IPS DF 6.9 (cell line): ENCODE results near the gene HEBP2.
"Not testable (repeated sequence)": the region's sequence is repeated elsewhere in the genome, so short reads cannot be mapped to it uniquely, and the experiment has no call there.

Source experiments
- DNase-seq: peaks from one replicate; pipeline ENCODE4 v3.0.0-alpha.2; 2013; ENCODE audit warnings: low read depth, low spot score
- H3K27ac ChIP-seq: one replicate; pipeline ENCODE4 v1.5.1; 2013; ENCODE audit warnings: low read length, control low read depth
- H3K27me3 ChIP-seq: 2 replicates; pipeline ENCODE4 v1.6.1; 2013; ENCODE audit warnings: mild to moderate bottlenecking, low read length; ENCODE audit not compliant: control insufficient read depth, insufficient read depth
- H3K36me3 ChIP-seq: 2 replicates; pipeline ENCODE4 v1.6.1; 2013; ENCODE audit warnings: low read length; ENCODE audit not compliant: control insufficient read depth, insufficient read depth
- H3K4me1 ChIP-seq: 2 replicates; pipeline ENCODE4 v1.6.1; 2013; ENCODE audit warnings: low read length; ENCODE audit not compliant: control insufficient read depth, insufficient read depth
- H3K4me3 ChIP-seq: 2 replicates; pipeline ENCODE4 v1.5.1; 2013; ENCODE audit warnings: mild to moderate bottlenecking, low read length
- H3K9me3 ChIP-seq: 2 replicates; pipeline ENCODE4 v1.6.1; 2013; ENCODE audit warnings: low read length, inconsistent platforms; ENCODE audit not compliant: control insufficient read depth, insufficient read depth
- WGBS: extraction: QIAGEN DNeasy Blood & Tissue Kit; methylation state at CpG from one replicate; pipeline ENCODE4 v1.1.7; 2013; ENCODE audit warnings: mixed read lengths, missing lambda C conversion rate; ENCODE audit not compliant: insufficient read length, insufficient coverage; 5-methylcytosine and 5-hydroxymethylcytosine counted together

HEBP2 gene

DNA sequence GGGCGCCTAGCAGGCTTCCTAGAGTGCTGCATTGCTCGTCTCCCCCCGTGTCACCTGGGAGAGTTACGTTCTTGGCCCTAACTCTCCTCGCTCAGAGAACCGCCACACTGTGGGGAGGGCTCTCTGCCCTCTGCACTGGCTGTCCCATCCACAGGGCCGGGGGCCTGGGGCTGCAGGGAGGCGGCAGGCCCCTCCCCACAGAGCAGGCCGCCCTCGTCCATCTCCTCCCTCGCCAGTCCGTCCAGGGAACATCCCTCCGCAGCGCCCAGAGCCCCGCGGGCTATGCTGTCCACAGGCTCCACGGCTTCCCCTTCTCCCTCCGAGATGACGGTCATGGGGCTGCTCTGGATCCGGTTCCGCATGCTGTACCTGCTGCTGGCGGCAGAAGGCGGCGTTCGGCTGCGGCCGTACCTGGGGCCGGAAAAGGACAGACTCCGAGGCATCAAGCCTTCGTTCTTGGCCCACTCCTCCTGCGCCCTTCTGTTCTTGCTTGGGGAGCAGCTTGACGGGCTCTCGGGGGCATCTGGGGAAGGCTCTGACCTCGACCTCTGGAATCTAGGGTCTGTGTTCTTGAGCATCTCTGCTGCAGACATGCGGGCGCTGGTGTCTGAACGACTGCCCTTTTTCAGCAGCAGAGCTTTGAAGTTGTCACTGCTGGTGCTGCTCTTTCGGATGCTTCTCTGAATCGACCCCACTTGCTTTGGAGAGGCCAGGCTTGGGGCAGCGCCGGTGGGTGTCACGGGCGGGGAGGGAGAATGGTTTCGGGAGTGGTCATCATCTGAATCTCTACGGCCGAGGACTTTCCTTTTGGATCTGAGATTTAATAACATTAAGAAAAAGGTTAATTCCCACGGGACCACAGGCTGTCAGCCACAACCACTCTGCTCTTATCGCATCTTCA, 20.2 kb downstream of the HEBP2 start:
- Histone ChIP-seq H3K27ac (no peak overlapping the region), H3K4me1 (no peaks in the 10 kb centered on the region), H3K36me3 (peaks cover 5% of the 10 kb centered on the region; the same call in 1 of the 2 replicates), H3K27me3 (no peaks in the 10 kb centered on the region), H3K9me3 (no peaks in the 10 kb centered on the region), H3K4me3 (no peak overlapping the region)
- no peak for DNase-seq
- WGBS, result no CpG with 5 or more reads among the region's 48 CpGs

GRCh38 chr6:138425256-138425655, 21.2 kb downstream of the HEBP2 start:
- not testable (repeated sequence) for DNase-seq, H3K4me3 ChIP-seq, H3K9me3 ChIP-seq, H3K27ac ChIP-seq, H3K4me1 ChIP-seq, H3K36me3 ChIP-seq, H3K27me3 ChIP-seq
- WGBS, result no CpG with 5 or more reads among the region's 7 CpGs

GRCh38 chr6:138426500-138427123, 22.6 kb downstream of the HEBP2 start:
- Histone ChIP-seq H3K4me3 (no peak overlapping the region), H3K4me1 (no peaks in the 10 kb centered on the region), H3K27ac (no peak overlapping the region), H3K36me3 (peaks cover 5% of the 10 kb centered on the region; the same call in 1 of the 2 replicates), H3K9me3 (no peaks in the 10 kb centered on the region), H3K27me3 (no peaks in the 10 kb centered on the region)
- WGBS, result no CpG with 5 or more reads among the region's 5 CpGs
- no peak for DNase-seq

GRCh38 chr6:138427701-138428100, 23.7 kb downstream of the HEBP2 start:
- Histone ChIP-seq H3K9me3 (no peaks in the 10 kb centered on the region), H3K4me1 (no peaks in the 10 kb centered on the region), H3K27me3 (no peaks in the 10 kb centered on the region), H3K4me3 (no peak overlapping the region), H3K27ac (no peak overlapping the region), H3K36me3 (peaks cover 5% of the 10 kb centered on the region; the same call in 1 of the 2 replicates)
- no peak for DNase-seq
- WGBS, result no CpG with 5 or more reads among the region's 8 CpGs

DNA sequence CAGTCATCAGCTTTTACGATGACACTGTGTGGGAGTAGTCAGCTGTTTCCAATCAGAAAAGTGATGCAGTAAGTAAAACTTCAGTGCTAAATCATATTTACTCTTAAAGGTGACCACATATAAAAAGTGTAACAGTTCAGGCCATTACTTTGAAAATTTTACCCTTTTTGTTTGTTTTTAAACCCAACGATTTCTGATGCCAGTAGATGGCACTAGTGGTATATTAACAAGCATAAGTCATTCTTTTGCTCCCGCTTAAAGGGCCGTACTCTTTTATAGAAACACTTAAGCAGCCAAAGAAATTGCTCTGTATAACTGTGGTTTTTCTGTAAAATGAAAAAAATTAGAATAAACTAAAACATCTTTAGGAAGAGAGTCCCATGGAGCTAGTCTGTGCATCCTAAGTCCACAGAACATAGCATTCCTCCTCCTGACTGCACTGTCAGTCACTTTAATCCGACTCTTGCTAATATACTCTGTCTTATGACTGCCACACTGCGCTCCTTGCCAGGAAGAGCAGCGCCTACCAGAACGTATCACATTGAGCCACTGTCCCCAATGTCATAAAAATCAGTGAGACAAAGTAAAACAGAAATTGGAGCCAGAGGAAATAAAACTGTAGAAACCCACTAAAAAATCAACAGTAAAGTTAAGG, 25.0 kb downstream of the HEBP2 start:
- no peaks in the 10 kb centered on the region for H3K4me1 ChIP-seq
- no peak overlapping the region for H3K4me3 ChIP-seq
- no peaks in the 10 kb centered on the region for H3K9me3 ChIP-seq
- no peaks in the 10 kb centered on the region for H3K27me3 ChIP-seq
- no CpG with 5 or more reads among the region's 8 CpGs for WGBS
- DNase-seq, result no peak
- no peak overlapping the region for H3K27ac ChIP-seq
- peaks cover 1% of the 10 kb centered on the region; the same call in 1 of the 2 replicates for H3K36me3 ChIP-seq

DNA sequence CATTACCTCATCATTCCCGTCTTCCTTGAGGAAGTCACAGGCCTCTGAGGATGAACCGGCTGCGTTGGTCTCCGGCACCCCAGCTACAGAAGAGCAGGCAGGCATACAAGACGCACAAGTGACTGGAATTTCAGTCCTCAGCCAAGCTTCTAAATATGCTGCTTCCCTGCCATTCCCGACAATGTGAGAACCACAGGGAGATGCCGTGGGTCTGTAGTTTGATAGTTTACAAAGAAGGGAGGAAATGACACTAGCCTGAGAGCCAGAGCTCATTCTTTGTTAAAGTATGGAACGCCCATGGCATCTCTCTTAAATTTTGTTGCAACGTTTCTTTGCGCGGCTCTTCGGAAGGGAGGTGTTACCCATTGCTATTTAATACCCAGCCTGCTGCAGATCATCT, 25.7 kb downstream of the HEBP2 start:
- no peak overlapping the region for H3K27ac ChIP-seq

DNA sequence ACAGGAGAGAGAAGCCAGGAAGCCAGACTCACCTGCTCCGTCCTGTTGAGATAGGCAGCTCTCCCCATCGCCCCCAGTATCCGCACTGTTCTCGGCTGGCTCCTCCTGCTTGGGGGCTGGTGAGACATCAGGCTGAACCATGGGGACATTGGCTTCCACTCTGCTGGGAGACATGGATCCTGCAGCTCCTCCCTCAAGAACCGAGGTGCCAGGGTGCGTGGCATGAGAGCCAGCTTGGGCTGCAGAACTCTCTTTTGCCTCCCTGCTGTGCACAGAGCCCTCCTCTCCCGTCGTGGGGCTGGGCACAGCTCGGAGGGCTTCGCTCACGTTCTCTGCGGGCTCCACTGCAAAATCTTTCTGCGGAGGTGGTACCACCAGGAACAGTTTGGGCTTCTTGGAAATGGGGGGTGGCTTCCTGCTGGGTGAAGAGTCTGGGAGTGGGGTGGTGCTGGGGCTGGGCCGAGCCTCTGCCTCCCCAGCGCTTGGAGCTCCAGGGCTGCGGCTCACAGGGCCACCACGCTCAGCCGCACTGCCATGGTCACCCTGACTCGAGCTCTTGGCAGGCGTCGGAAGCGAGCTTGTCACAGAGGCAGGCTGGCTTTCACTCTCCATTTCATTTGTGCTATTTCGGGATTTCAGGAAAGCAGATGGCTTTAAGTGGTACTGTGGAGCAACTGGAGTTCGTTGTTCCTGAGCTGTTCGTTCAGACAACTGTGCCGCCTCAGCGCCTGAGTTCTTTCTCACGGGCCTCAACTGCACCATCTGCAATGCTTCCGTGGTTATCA, 26.5 kb downstream of the HEBP2 start:
- Histone ChIP-seq H3K27ac (no peak overlapping the region), H3K4me1 (no peaks in the 10 kb centered on the region), H3K27me3 (no peaks in the 10 kb centered on the region), H3K9me3 (no peaks in the 10 kb centered on the region), H3K36me3 (no peaks in the 10 kb centered on the region), H3K4me3 (no peak overlapping the region)
- WGBS, result no CpG with 5 or more reads among the region's 29 CpGs
- no peak for DNase-seq

More for the DNA sequence above, 25.7 kb downstream of the HEBP2 start:
- DNase-seq, result no peak
- Histone ChIP-seq H3K4me3 (no peak overlapping the region), H3K27me3 (no peaks in the 10 kb centered on the region), H3K4me1 (no peaks in the 10 kb centered on the region), H3K36me3 (no peaks in the 10 kb centered on the region), H3K9me3 (no peaks in the 10 kb centered on the region)
- no CpG with 5 or more reads among the region's 12 CpGs for WGBS

DNA sequence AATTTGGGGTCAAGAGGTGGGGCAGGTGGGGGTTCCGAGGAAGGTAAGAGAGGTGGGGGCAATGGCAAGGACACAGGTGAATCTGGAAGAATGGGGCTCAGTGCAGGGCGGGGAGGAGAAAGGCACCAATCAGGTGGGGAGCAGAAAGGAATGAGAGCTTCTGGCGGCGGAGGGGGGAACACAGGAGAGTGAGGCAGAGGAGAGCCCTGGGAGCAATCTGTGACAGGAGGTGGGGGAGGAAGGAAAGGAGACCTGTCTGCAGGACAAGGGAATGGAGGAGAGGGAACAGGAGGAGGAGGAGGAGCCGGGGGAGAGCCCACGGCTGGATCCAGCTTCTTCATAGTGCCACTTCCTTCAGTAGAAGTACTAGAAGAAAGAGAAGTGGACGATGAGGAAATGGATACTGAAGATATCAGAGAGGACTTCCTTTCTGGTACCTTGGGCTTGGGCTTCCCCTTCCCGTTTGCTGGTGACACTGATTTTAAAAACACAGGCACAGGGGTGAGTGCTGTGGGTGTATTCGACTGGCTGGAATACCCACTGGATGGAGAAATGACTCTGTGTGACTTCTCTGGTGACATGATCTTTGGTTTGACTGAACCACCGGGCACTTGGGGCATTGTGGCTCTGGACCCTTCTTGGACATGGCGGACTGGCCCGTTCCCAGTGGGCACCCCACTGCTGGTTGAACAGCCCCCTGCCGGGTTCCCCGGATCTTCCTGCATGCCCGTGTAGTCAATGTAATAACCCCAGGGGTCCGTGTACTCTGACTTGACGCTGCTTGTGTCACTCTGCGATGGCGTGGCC, 27.4 kb downstream of the HEBP2 start:
- Histone ChIP-seq H3K36me3 (no peaks in the 10 kb centered on the region), H3K9me3 (no peaks in the 10 kb centered on the region), H3K27ac (no peak overlapping the region), H3K4me3 (no peak overlapping the region), H3K27me3 (no peaks in the 10 kb centered on the region), H3K4me1 (no peaks in the 10 kb centered on the region)
- no CpG with 5 or more reads among the region's 19 CpGs for WGBS
- no peak for DNase-seq

GRCh38 chr6:138432063-138432356, 28.0 kb downstream of the HEBP2 start:
- DNase-seq, result no peak
- no peaks in the 10 kb centered on the region for H3K27me3 ChIP-seq
- no peak overlapping the region for H3K4me3 ChIP-seq
- H3K9me3 ChIP-seq, result no peaks in the 10 kb centered on the region
- WGBS, result no CpG with 5 or more reads among the region's 11 CpGs
- no peak overlapping the region for H3K27ac ChIP-seq
- no peaks in the 10 kb centered on the region for H3K36me3 ChIP-seq
- no peaks in the 10 kb centered on the region for H3K4me1 ChIP-seq
